Thymus (tissue), 11 donors: Measurements from ENCODE around the gene CHTF18. TPM values are rescaled to one million over a fixed set of nuclear protein-coding genes. Genes with fewer than 3 reads are reported as not detected.

Experiments
- DNase-seq, 9 donors: peaks; one replicate each; pipeline ENCODE4 v3.0.0-alpha.2; 2013; ENCODE audit warnings: low spot score in 9 of 9, low read depth in 6 of 9, missing footprints in 1 of 9
- H3K27ac ChIP-seq, 2 donors: one replicate each; pipeline ENCODE4 v1.5.1; 2013; ENCODE audit warnings: control low read depth in 1 of 2, low read depth in 1 of 2, low read length in 1 of 2, mild to moderate bottlenecking in 1 of 2, moderate library complexity in 1 of 2
- H3K27me3 ChIP-seq, 2 donors: one replicate each; pipeline ENCODE4 v1.5.1; 2013; ENCODE audit warnings: low read length in 1 of 2; ENCODE audit not compliant: control insufficient read depth in 2 of 2, insufficient read depth in 1 of 2
- H3K36me3 ChIP-seq, 2 donors: one replicate each; pipeline ENCODE4 v1.5.1; 2013; ENCODE audit warnings: low read length in 1 of 2, mild to moderate bottlenecking in 1 of 2, moderate library complexity in 1 of 2; ENCODE audit not compliant: control insufficient read depth in 2 of 2, insufficient read depth in 2 of 2
- H3K4me1 ChIP-seq, 2 donors: one replicate each; pipeline ENCODE4 v1.5.1; 2013; ENCODE audit warnings: low read length in 2 of 2; ENCODE audit not compliant: control insufficient read depth in 2 of 2, insufficient read depth in 2 of 2
- H3K4me3 ChIP-seq, 2 donors: one replicate each; pipeline ENCODE4 v1.5.1; 2013; ENCODE audit warnings: low read length in 2 of 2, control low read depth in 1 of 2, mild to moderate bottlenecking in 1 of 2
- H3K9me3 ChIP-seq, 2 donors: one replicate each; pipeline ENCODE4 v1.5.1; 2013; ENCODE audit warnings: low read length in 1 of 2, mild to moderate bottlenecking in 1 of 2; ENCODE audit not compliant: control insufficient read depth in 2 of 2, insufficient read depth in 1 of 2
- WGBS: extraction: QIAGEN DNeasy Blood & Tissue Kit; methylation state at CpG from one replicate; pipeline ENCODE4 v1.1.7; 2013; 5-methylcytosine and 5-hydroxymethylcytosine counted together
- polyA plus RNA-seq: library from polyadenylated mRNA; stranded (reverse); fragments of 200-250 nt; gene quantifications from one replicate; pipeline ENCODE4 v1.2.3, GENCODE V29; 2013
- total RNA-seq: library from RNA; stranded (reverse); fragments of 120-200 nt; gene quantifications from one replicate; pipeline ENCODE4 v1.2.4, GENCODE V29; 2013
- donor health status: healthy.

CHTF18 gene
- total and polyA plus RNA-seq, 2 donors: 20.4 to 38.8 TPM

DNA sequence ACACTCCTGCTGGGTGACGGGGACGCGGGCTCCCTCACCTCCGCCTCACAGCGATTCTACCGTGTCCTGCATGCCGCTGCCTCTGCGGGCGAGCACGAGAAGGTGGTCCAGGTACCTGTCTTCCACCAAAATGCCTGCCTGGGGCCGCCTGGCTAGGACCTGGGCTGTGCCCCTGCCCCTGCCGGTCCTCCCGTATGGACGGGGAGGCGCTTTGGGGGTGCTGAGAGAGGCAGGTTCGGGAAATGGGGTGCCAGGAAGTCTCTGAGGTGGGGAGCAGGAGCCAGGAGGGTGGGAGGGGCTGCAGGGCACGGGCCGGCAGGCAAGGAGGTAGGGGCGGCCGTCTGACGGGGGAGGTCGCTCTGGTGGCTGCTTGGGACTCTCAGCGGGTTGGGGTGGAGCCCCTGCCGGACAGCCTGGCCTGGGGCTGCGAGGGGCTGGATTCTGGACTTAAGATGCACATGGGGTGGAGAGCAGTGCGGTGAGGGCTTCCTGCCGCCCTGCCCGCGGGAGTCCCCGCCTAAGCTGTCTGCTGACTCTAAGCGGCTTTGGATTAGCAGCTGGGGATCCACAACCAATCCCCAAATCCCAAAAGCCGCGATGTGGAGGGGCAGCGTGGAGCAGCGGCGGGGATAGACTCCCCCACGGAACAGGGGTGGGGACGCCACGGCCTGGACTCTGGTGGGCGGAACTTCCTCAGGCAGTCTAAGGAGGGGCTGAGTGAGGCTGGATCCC lies 5.8 kb downstream of the CHTF18 start:
- no peak for DNase-seq
- H3K4me1 ChIP-seq: peaks cover 4 to 6% of the 10 kb centered on the region in 2 donors
- H3K9me3 ChIP-seq: peaks cover 3 to 5% of the 10 kb centered on the region in 2 donors
- peaks cover 4 to 9% of the 10 kb centered on the region in 2 donors for H3K27me3 ChIP-seq
- WGBS: 94% methylated on average over 40 of the region's 40 CpGs
- H3K27ac ChIP-seq: no peak overlapping the region
- H3K4me3 ChIP-seq: no peak overlapping the region
- H3K36me3 ChIP-seq: peaks cover 24 to 55% of the 10 kb centered on the region in 2 donors

DNA sequence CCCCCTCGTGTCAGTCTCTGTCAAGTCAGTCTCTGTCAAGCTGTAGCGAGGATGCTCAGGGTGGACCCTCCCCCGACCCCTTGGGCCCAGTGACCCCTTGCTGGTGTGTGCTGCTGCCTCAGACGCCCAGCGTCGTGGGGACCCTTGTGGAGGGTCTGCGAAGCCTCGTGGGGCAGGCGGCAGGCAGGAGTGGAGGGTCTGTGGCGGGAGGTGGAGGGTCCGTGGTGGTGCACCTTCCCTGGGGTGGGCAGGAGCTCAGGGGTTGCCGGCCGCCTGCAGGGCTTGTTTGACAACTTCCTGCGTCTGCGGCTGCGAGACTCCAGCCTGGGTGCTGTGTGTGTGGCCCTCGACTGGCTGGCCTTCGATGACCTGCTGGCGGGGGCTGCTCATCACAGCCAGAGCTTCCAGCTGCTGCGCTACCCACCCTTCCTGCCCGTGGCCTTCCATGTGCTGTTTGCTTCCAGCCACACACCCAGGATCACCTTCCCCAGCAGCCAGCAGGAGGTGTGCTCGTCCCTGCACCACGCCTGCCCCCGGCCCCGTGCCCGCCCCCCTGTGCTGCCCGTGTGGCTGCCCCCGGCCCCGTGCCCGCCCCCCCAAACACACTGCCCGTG lies 6.5 kb downstream of the CHTF18 start:
- Histone ChIP-seq H3K4me1 (no peaks in the 10 kb centered on the region), H3K27ac (no peak overlapping the region), H3K27me3 (peaks cover 11 to 16% of the 10 kb centered on the region in 2 donors), H3K36me3 (peaks cover 24 to 55% of the 10 kb centered on the region in 2 donors), H3K9me3 (peaks cover 0 to 3% of the 10 kb centered on the region in 2 donors), H3K4me3 (no peak overlapping the region)
- no peak for DNase-seq
- WGBS: 93% methylated on average over 31 of the region's 31 CpGs

GRCh38 chr16:795580-796229 lies 7.3 kb downstream of the CHTF18 start:
- H3K27me3 ChIP-seq: peaks cover 19 to 23% of the 10 kb centered on the region in 2 donors
- no peak overlapping the region for H3K27ac ChIP-seq
- no peak for DNase-seq
- H3K9me3 ChIP-seq: peaks cover 2 to 3% of the 10 kb centered on the region in 2 donors
- peaks cover 21 to 55% of the 10 kb centered on the region in 2 donors for H3K36me3 ChIP-seq
- 97% methylated on average over 33 of the region's 33 CpGs for WGBS
- H3K4me1 ChIP-seq: peaks cover 2 to 6% of the 10 kb centered on the region in 2 donors
- no peak overlapping the region for H3K4me3 ChIP-seq

DNA sequence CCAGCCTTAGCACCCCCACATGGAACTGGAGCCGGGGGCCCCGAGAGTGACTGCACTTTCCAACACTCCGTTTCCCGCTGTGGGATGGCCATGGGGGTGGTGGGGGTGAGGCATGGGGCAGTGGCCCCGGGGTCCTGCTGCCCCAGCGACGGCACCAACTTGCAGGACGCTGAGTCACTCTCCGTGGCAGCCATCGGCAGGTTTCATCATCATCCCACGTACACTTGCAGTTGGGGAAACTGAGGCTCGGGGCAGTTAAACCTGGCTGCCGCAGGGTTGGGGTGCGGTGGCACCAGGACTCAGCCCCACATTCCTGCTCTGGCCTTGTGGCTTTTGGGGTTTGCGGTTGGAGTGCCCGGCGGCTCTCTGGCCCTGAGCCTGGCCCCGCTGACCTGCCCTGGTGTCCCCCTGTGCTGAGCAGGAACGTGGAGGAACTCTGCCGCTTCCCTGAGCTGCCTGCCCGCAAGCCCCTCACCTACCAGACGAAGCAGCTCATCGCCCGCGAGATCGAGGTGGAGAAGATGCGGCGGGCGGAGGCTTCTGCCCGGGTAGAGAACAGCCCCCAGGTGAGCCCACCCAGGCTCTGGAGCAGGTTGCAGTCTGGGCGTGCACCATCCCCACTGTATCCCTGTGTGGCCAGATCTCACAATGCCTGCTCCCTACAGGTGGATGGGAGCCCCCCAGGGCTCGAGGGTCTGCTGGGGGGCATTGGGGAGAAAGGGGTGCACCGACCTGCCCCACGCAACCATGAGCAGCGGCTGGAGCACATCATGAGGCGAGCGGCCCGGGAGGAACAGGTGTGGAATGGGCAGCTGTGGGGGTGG lies 8.1 kb downstream of the CHTF18 start:
- no peak overlapping the region for H3K4me3 ChIP-seq
- H3K27me3 ChIP-seq: peaks cover 27 to 31% of the 10 kb centered on the region in 2 donors
- peaks cover 8 to 10% of the 10 kb centered on the region in 2 donors for H3K4me1 ChIP-seq
- no peak for DNase-seq
- WGBS: 97% methylated on average over 38 of the region's 38 CpGs
- H3K9me3 ChIP-seq: peaks cover 3 to 9% of the 10 kb centered on the region in 2 donors
- peaks cover 19 to 53% of the 10 kb centered on the region in 2 donors for H3K36me3 ChIP-seq
- H3K27ac ChIP-seq: no peak overlapping the region

DNA sequence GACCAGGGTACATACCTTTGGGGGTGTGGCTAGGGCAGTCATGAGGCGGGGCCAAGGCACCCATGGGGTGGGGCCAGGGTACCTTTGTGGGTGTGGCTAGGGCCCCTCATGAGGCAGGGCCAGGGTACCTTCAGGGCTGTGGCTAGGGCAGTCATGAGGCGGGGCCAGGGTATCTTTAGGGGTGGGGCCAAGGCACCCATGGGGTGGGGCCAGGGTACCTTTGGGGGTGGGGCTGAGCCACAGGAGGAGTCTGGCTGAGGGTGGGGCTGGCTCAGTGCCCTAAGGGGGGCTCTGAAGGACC lies 8.7 kb downstream of the CHTF18 start:
- Histone ChIP-seq H3K9me3 (peaks cover 3 to 9% of the 10 kb centered on the region in 2 donors), H3K27me3 (peaks cover 28 to 37% of the 10 kb centered on the region in 2 donors), H3K4me1 (peaks cover 12 to 15% of the 10 kb centered on the region in 2 donors), H3K36me3 (peaks cover 14 to 47% of the 10 kb centered on the region in 2 donors), H3K27ac (no peak overlapping the region), H3K4me3 (no peak overlapping the region)
- WGBS: 98% methylated on average over 2 of the region's 2 CpGs
- DNase-seq: no peak

DNA sequence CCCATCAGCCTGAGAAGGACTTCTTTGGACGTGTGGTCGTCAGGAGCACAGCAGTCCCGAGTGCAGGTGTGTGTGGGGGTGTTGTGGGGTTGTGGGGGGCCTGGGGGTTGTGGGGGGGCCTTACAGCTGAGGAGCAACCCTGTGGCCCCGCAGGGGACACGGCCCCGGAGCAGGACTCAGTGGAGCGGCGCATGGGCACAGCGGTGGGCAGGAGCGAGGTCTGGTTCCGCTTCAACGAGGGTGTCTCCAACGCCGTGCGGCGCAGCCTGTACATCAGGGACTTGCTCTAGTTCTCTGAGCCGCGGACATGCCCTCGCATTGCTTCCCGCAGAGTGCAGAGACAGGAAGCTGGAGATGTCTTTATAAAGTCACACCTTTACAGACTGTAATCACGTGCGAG lies 9.3 kb downstream of the CHTF18 start:
- Histone ChIP-seq H3K27ac (no peak overlapping the region), H3K4me1 (peaks cover 12 to 21% of the 10 kb centered on the region in 2 donors), H3K27me3 (peaks cover 28 to 43% of the 10 kb centered on the region in 2 donors), H3K4me3 (no peak overlapping the region), H3K9me3 (peaks cover 3 to 9% of the 10 kb centered on the region in 2 donors), H3K36me3 (peaks cover 10 to 41% of the 10 kb centered on the region in 2 donors)
- WGBS: 96% methylated on average over 22 of the region's 22 CpGs
- DNase-seq: no peak

- no peak for DNase-seq
- H3K4me1 ChIP-seq: peaks cover 16 to 31% of the 10 kb centered on the region in 2 donors
- no peak overlapping the region for H3K27ac ChIP-seq
- peaks cover 28 to 50% of the 10 kb centered on the region in 2 donors for H3K27me3 ChIP-seq
- peaks cover 3 to 9% of the 10 kb centered on the region in 2 donors for H3K9me3 ChIP-seq
- WGBS: 95% methylated on average over 19 of the region's 19 CpGs
- no peak overlapping the region for H3K4me3 ChIP-seq
- H3K36me3 ChIP-seq: peaks cover 5 to 31% of the 10 kb centered on the region in 2 donors
These were observed 10.2 kb downstream of the CHTF18 start for GRCh38 chr16:798666-799065.

GRCh38 chr16:799111-799947 lies 10.9 kb downstream of the CHTF18 start:
- Histone ChIP-seq H3K27ac (no peak overlapping the region), H3K27me3 (peaks cover 28 to 52% of the 10 kb centered on the region in 2 donors), H3K36me3 (peaks cover 5 to 26% of the 10 kb centered on the region in 2 donors), H3K4me3 (no peak overlapping the region), H3K4me1 (peaks cover 18 to 35% of the 10 kb centered on the region in 2 donors), H3K9me3 (peaks cover 3 to 9% of the 10 kb centered on the region in 2 donors)
- DNase-seq: no peak
- WGBS: 73% methylated on average over 22 of the region's 22 CpGs
